ENCODE results near the gene MBOAT1. TPM values are rescaled to one million over a fixed set of nuclear protein-coding genes. Genes with fewer than 3 reads are reported as not detected.

MBOAT1 gene
- total and polyA plus RNA-seq, 7 donors, result 0.31 to 2.7 (median 0.84) TPM

DNA sequence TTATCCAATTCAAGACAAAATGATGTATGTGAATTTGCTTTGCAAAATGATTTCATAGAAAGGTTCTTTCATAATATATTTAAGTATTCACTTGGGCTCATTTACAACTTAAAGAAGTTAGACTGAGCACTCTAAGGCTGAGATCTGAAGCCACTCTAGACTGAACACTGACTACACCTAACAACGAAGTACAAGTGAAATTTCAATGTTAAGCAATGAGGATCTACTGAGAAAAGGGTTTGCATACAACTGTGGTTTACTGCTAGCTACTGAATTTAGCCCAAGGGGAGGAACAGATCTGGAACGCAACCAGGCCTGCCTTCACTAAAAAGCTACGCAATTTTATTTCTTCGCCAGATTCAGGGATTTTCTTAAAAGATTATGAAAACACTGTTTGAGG lies 106.4 kb downstream of the MBOAT1 start:
- ATAC-seq (no peak), DNase-seq (no peak)
- intact Hi-C loops (cut with DNase I), result no loop called here
- no peaks in the 10 kb centered on the region for H3K9me3 ChIP-seq
- H3K36me3 ChIP-seq (ENCODE audit: insufficient read depth in 1 of 2, low read depth in 1 of 2), result no peaks in the 10 kb centered on the region
- no peaks in the 10 kb centered on the region for H3K4me1 ChIP-seq
- no peak overlapping the region for H3K27ac ChIP-seq
- 97 to 99% (median 97%) methylated on average over 4 of the region's 4 CpGs for WGBS, 3 donors
- TF ChIP-seq CTCF (IDR thresholded peaks at IDR 0.05), result no peak
- no peak overlapping the region for H3K4me3 ChIP-seq
- no peaks in the 10 kb centered on the region for H3K27me3 ChIP-seq (ENCODE audit: insufficient read depth in 3 of 3, low read length in 2 of 3)

GRCh38 chr6:20104696-20105095 lies 107.6 kb downstream of the MBOAT1 start:
- WGBS, 3 donors, result 87 to 92% (median 89%) methylated on average over 2 of the region's 2 CpGs
- intact Hi-C loops (cut with DNase I), result no loop called here
- no peak for TF ChIP-seq CTCF (IDR thresholded peaks at IDR 0.05)
- Histone ChIP-seq H3K4me3 (no peak overlapping the region), H3K27ac (no peak overlapping the region), H3K9me3 (no peaks in the 10 kb centered on the region), H3K36me3 (ENCODE audit: insufficient read depth in 1 of 2, low read depth in 1 of 2) (no peaks in the 10 kb centered on the region), H3K4me1 (no peaks in the 10 kb centered on the region), H3K27me3 (ENCODE audit: insufficient read depth in 3 of 3, low read length in 2 of 3) (no peaks in the 10 kb centered on the region)
- ATAC-seq, result no peak
- no peak for DNase-seq

- H3K4me3 ChIP-seq, result no peak overlapping the region
- H3K4me1 ChIP-seq, result no peaks in the 10 kb centered on the region
- no peak for DNase-seq
- WGBS, 3 donors, result 89 to 92% (median 92%) methylated on average over 8 of the region's 8 CpGs
- no peak for TF ChIP-seq CTCF (IDR thresholded peaks at IDR 0.05)
- H3K36me3 ChIP-seq (ENCODE audit: insufficient read depth in 1 of 2, low read depth in 1 of 2), result no peaks in the 10 kb centered on the region
- no peaks in the 10 kb centered on the region for H3K27me3 ChIP-seq (ENCODE audit: insufficient read depth in 3 of 3, low read length in 2 of 3)
- no peak overlapping the region for H3K27ac ChIP-seq
- intact Hi-C loops (cut with DNase I), result no loop called here
- no peak for ATAC-seq
- H3K9me3 ChIP-seq, result no peaks in the 10 kb centered on the region
Measured at GRCh38 chr6:20102397-20103073, 109.7 kb downstream of the MBOAT1 start.

GRCh38 chr6:20099156-20099555 lies 113.1 kb downstream of the MBOAT1 start:
- Histone ChIP-seq H3K4me1 (no peaks in the 10 kb centered on the region), H3K4me3 (no peak overlapping the region), H3K27ac (no peak overlapping the region), H3K27me3 (ENCODE audit: insufficient read depth in 3 of 3, low read length in 2 of 3) (no peaks in the 10 kb centered on the region), H3K36me3 (ENCODE audit: insufficient read depth in 1 of 2, low read depth in 1 of 2) (no peaks in the 10 kb centered on the region), H3K9me3 (no peaks in the 10 kb centered on the region)
- no peak for ATAC-seq
- DNase-seq, result no peak
- TF ChIP-seq CTCF (IDR thresholded peaks at IDR 0.05), result no peak
- WGBS, 3 donors, result 84 to 94% (median 90%) methylated on average over 5 of the region's 5 CpGs
- intact Hi-C loops (cut with DNase I), result loop anchor here in 1 of 2 donors (10.0 kb wide), 1 partner anchor 426 kb away; no protein-coding TSS in a partner anchor
